ENCODE data around the gene NCAM1.

NCAM1 gene

GRCh38 chr11:113253406-113253805 is 292.2 kb downstream of the NCAM1 start:
- DNase-seq (ENCODE audit: low spot score), result no peak

- DNase-seq (ENCODE audit: low spot score), result no peak
Measured at GRCh38 chr11:113255096-113255495, 293.9 kb downstream of the NCAM1 start.

- DNase-seq (ENCODE audit: low spot score), result no peak
Measured at GRCh38 chr11:113255741-113256140, 294.5 kb downstream of the NCAM1 start.

- DNase-seq (ENCODE audit: low spot score), result no peak
Measured at GRCh38 chr11:113256431-113257202, 295.4 kb downstream of the NCAM1 start.

GRCh38 chr11:113260096-113260425 is 298.8 kb downstream of the NCAM1 start:
- DNase-seq (ENCODE audit: low spot score), result no peak

- DNase-seq (ENCODE audit: low spot score), result no peak
Measured at GRCh38 chr11:113260541-113260940, 299.3 kb downstream of the NCAM1 start.

- no peak for DNase-seq (ENCODE audit: low spot score)
Measured at GRCh38 chr11:113261709-113262475, 300.7 kb downstream of the NCAM1 start.

GRCh38 chr11:113262594-113262993 is 301.4 kb downstream of the NCAM1 start:
- no peak for DNase-seq (ENCODE audit: low spot score)

GRCh38 chr11:113263458-113264259 is 302.4 kb downstream of the NCAM1 start:
- no peak for DNase-seq (ENCODE audit: low spot score)

GRCh38 chr11:113265362-113265761 is 304.1 kb downstream of the NCAM1 start:
- no peak for DNase-seq (ENCODE audit: low spot score)

GRCh38 chr11:113267493-113267892 is 306.3 kb downstream of the NCAM1 start:
- DNase-seq (ENCODE audit: low spot score), result no peak

GRCh38 chr11:113269096-113269495 is 307.9 kb downstream of the NCAM1 start:
- DNase-seq (ENCODE audit: low spot score), result no peak

GRCh38 chr11:113269636-113270035 is 308.4 kb downstream of the NCAM1 start:
- no peak for DNase-seq (ENCODE audit: low spot score)

GRCh38 chr11:113270080-113270479 is 308.9 kb downstream of the NCAM1 start:
- DNase-seq (ENCODE audit: low spot score), result no peak

- DNase-seq (ENCODE audit: low spot score), result no peak
Measured at GRCh38 chr11:113271551-113272245, 310.5 kb downstream of the NCAM1 start.

GRCh38 chr11:113272281-113272680 is 311.1 kb downstream of the NCAM1 start:
- DNase-seq (ENCODE audit: low spot score), result peak; percentile 67

- DNase-seq (ENCODE audit: low spot score), result no peak
Measured at GRCh38 chr11:113272927-113273615, 311.9 kb downstream of the NCAM1 start.

- peak; percentile 81 for DNase-seq (ENCODE audit: low spot score)
Measured at GRCh38 chr11:113273720-113274119, 312.5 kb downstream of the NCAM1 start.

GRCh38 chr11:113274713-113275582 is 313.7 kb downstream of the NCAM1 start:
- DNase-seq (ENCODE audit: low spot score), result no peak

GRCh38 chr11:113275602-113276001 is 314.4 kb downstream of the NCAM1 start:
- DNase-seq (ENCODE audit: low spot score), result no peak

All from D341Med (cell line).